MM.1S (cell line): ENCODE measurements around the gene PKHD1.

ENCODE experiments used
- DNase-seq: peaks from one replicate; pipeline ENCODE4 v3.0.0-alpha.2; 2015
- H2AFZ ChIP-seq: fragments of 300-600 bp; sonication (generic); 2 replicates; pipeline ENCODE4 v1.6.0; 2016; ENCODE audit warnings: antibody characterized with exemption, low read length
- H3F3A ChIP-seq: fragments of 300-600 bp; sonication (generic); 2 replicates; pipeline ENCODE4 v1.6.1; 2016; ENCODE audit warnings: mild to moderate bottlenecking, antibody characterized with exemption, low read length, moderate library complexity, mixed read lengths; ENCODE audit not compliant: insufficient read depth
- H3K27ac ChIP-seq: fragments of 300-600 bp; sonication (generic); 2 replicates; pipeline ENCODE4 v1.5.1; 2016; ENCODE audit warnings: mild to moderate bottlenecking, low read length
- H3K27me3 ChIP-seq: fragments of 300-600 bp; sonication (generic); replicated peaks from 2 replicates; pipeline ENCODE4 v1.6.0; 2016; ENCODE audit warnings: low read length; ENCODE audit not compliant: insufficient read depth
- H3K36me3 ChIP-seq: fragments of 300-600 bp; sonication (generic); replicated peaks from 2 replicates; pipeline ENCODE4 v1.6.1; 2016; ENCODE audit warnings: mild to moderate bottlenecking, low read length, mixed read lengths; ENCODE audit not compliant: insufficient read depth
- H3K4me1 ChIP-seq: fragments of 300-600 bp; sonication (generic); 2 replicates; pipeline ENCODE4 v1.6.1; 2016; ENCODE audit warnings: low read length, mixed read lengths
- H3K4me2 ChIP-seq: fragments of 300-600 bp; sonication (generic); 2 replicates; pipeline ENCODE4 v1.6.0; 2016; ENCODE audit warnings: low read depth, low read length
- H3K4me3 ChIP-seq: fragments of 300-600 bp; sonication (generic); 2 replicates; pipeline ENCODE4 v1.5.1; 2016; ENCODE audit warnings: low read length, mixed read lengths
- H3K79me2 ChIP-seq: fragments of 300-600 bp; sonication (generic); 2 replicates; pipeline ENCODE4 v1.6.1; 2016; ENCODE audit warnings: mixed run types, low read length, mixed read lengths
- H3K9ac ChIP-seq: fragments of 300-600 bp; sonication (generic); 2 replicates; pipeline ENCODE4 v1.6.1; 2016; ENCODE audit warnings: low read length, mixed read lengths
- H3K9me2 ChIP-seq: fragments of 300-600 bp; sonication (generic); replicated peaks from 2 replicates; pipeline ENCODE4 v1.6.1; 2016; ENCODE audit warnings: mild to moderate bottlenecking, low read length, mixed read lengths; ENCODE audit not compliant: insufficient read depth
- H3K9me3 ChIP-seq: fragments of 300-600 bp; sonication (generic); replicated peaks from 2 replicates; pipeline ENCODE4 v1.6.1; 2016; ENCODE audit warnings: mild to moderate bottlenecking, low read length, mixed read lengths; ENCODE audit not compliant: insufficient read depth
- H4K20me1 ChIP-seq: fragments of 300-600 bp; sonication (generic); 2 replicates; pipeline ENCODE4 v1.6.1; 2016; ENCODE audit warnings: mild to moderate bottlenecking, low read length, moderate library complexity, mixed read lengths; ENCODE audit not compliant: insufficient read depth
- CTCF ChIP-seq: fragments of 300-600 bp; sonication (generic); IDR thresholded peaks from 2 replicates; pipeline ENCODE4 v1.5.1; 2016; ENCODE audit warnings: antibody characterized with exemption, low read length, mixed read lengths
- EZH2 ChIP-seq: fragments of 300-600 bp; sonication (generic); optimal IDR thresholded peaks from 2 replicates; pipeline ENCODE3; 2017; ENCODE audit warnings: low read depth, mild to moderate bottlenecking, antibody characterized with exemption, low read length, mixed read lengths
- EZH2phosphoT487 ChIP-seq: fragments of 300-600 bp; sonication (generic); IDR thresholded peaks from 2 replicates; pipeline ENCODE4 v1.6.1; 2018; ENCODE audit warnings: antibody characterized with exemption, low read length

Gene PKHD1

GRCh38 chr6:51929934-51930574, 157.4 kb downstream of the PKHD1 start:
- no peak overlapping the region for H3K4me2 ChIP-seq
- no peaks in the 10 kb centered on the region for H3F3A ChIP-seq
- no peak overlapping the region for H2AFZ ChIP-seq
- no peak overlapping the region for H3K4me3 ChIP-seq
- no peak overlapping the region for H3K27ac ChIP-seq
- no peaks in the 10 kb centered on the region for H3K9me2 ChIP-seq
- no peaks in the 10 kb centered on the region for H3K9me3 ChIP-seq
- TF ChIP-seq EZH2 (no peak), EZH2phosphoT487 (no peak), CTCF (no peak)
- no peaks in the 10 kb centered on the region for H3K36me3 ChIP-seq
- no peaks in the 10 kb centered on the region for H4K20me1 ChIP-seq
- DNase-seq: no peak
- no peaks in the 10 kb centered on the region for H3K27me3 ChIP-seq
- H3K79me2 ChIP-seq: no peaks in the 10 kb centered on the region
- no peaks in the 10 kb centered on the region for H3K4me1 ChIP-seq
- no peak overlapping the region for H3K9ac ChIP-seq

GRCh38 chr6:51928320-51928719, 159.1 kb downstream of the PKHD1 start:
- no peaks in the 10 kb centered on the region for H3K79me2 ChIP-seq
- no peaks in the 10 kb centered on the region for H4K20me1 ChIP-seq
- H3K9me2 ChIP-seq: no peaks in the 10 kb centered on the region
- H2AFZ ChIP-seq: no peak overlapping the region
- TF ChIP-seq EZH2 (no peak), EZH2phosphoT487 (no peak), CTCF (no peak)
- H3F3A ChIP-seq: no peaks in the 10 kb centered on the region
- no peak for DNase-seq
- no peaks in the 10 kb centered on the region for H3K27me3 ChIP-seq
- no peaks in the 10 kb centered on the region for H3K36me3 ChIP-seq
- H3K27ac ChIP-seq: no peak overlapping the region
- H3K4me1 ChIP-seq: no peaks in the 10 kb centered on the region
- no peak overlapping the region for H3K4me2 ChIP-seq
- H3K9me3 ChIP-seq: no peaks in the 10 kb centered on the region
- no peak overlapping the region for H3K9ac ChIP-seq
- H3K4me3 ChIP-seq: no peak overlapping the region

- Histone ChIP-seq H3K4me2 (no peak overlapping the region), H3K9me3 (no peaks in the 10 kb centered on the region), H3F3A (no peaks in the 10 kb centered on the region), H3K79me2 (no peaks in the 10 kb centered on the region), H3K9ac (no peak overlapping the region), H3K4me1 (no peaks in the 10 kb centered on the region), H3K36me3 (no peaks in the 10 kb centered on the region), H3K9me2 (no peaks in the 10 kb centered on the region), H3K4me3 (no peak overlapping the region), H2AFZ (no peak overlapping the region), H3K27ac (no peak overlapping the region), H3K27me3 (no peaks in the 10 kb centered on the region), H4K20me1 (no peaks in the 10 kb centered on the region)
- DNase-seq: no peak
- TF ChIP-seq CTCF (no peak), EZH2phosphoT487 (no peak), EZH2 (no peak)
Observed at GRCh38 chr6:51927450-51927849, 160.0 kb downstream of the PKHD1 start.
